KMS-11 (cell line): Measurements from ENCODE around the gene SLC17A9.

Experiments used
- H2AFZ ChIP-seq: fragments of 200-600 bp; sonication (generic); 2 replicates; pipeline ENCODE4 v1.6.1; 2016; ENCODE audit warnings: antibody characterized with exemption, mixed run types, low read depth
- H3K27ac ChIP-seq: fragments of 200-600 bp; sonication (generic); 2 replicates; pipeline ENCODE4 v1.6.1; 2016; ENCODE audit warnings: mild to moderate bottlenecking, mixed run types
- H3K27me3 ChIP-seq: fragments of 200-600 bp; sonication (generic); 2 replicates; pipeline ENCODE4 v1.6.1; 2017; ENCODE audit warnings: mild to moderate bottlenecking, low read depth, mixed run types, moderate library complexity; ENCODE audit not compliant: insufficient read depth
- H3K36me3 ChIP-seq: fragments of 200-600 bp; sonication (generic); 2 replicates; pipeline ENCODE4 v1.6.1; 2017; ENCODE audit warnings: mild to moderate bottlenecking, mixed run types; ENCODE audit not compliant: insufficient read depth
- H3K4me1 ChIP-seq: fragments of 200-600 bp; sonication (generic); 2 replicates; pipeline ENCODE4 v1.6.1; 2016; ENCODE audit warnings: mild to moderate bottlenecking, low read depth, mixed run types; ENCODE audit not compliant: poor library complexity, severe bottlenecking
- H3K4me2 ChIP-seq: fragments of 200-600 bp; sonication (generic); 2 replicates; pipeline ENCODE4 v1.7.0; 2016; ENCODE audit warnings: mild to moderate bottlenecking, mixed run types
- H3K4me3 ChIP-seq: fragments of 200-600 bp; sonication (generic); IDR thresholded peaks from 2 replicates; pipeline ENCODE4 v1.6.1; 2017; ENCODE audit warnings: low read depth, low read length, mixed read lengths; ENCODE audit not compliant: insufficient read depth
- H3K79me2 ChIP-seq: fragments of 200-600 bp; sonication (generic); 2 replicates; pipeline ENCODE4 v1.6.1; 2016; ENCODE audit warnings: low read depth, mixed run types; ENCODE audit not compliant: insufficient read depth
- H3K9ac ChIP-seq: fragments of 200-600 bp; sonication (generic); 2 replicates; pipeline ENCODE4 v1.6.1; 2016; ENCODE audit warnings: mild to moderate bottlenecking, mixed run types
- H4K20me1 ChIP-seq: fragments of 200-600 bp; sonication (generic); 2 replicates; pipeline ENCODE4 v1.6.1; 2016; ENCODE audit warnings: mild to moderate bottlenecking, mixed run types; ENCODE audit not compliant: insufficient read depth
- TF ChIP-seq, protein P1 (sequence below): fragments of 200-600 bp; sonication (generic); conservative IDR thresholded peaks from 2 replicates; pipeline ENCODE4 v1.6.1; 2017; ENCODE audit warnings: low read depth, mild to moderate bottlenecking, antibody characterized with exemption, low read length, moderate library complexity, mixed read lengths

The SLC17A9 gene

DNA sequence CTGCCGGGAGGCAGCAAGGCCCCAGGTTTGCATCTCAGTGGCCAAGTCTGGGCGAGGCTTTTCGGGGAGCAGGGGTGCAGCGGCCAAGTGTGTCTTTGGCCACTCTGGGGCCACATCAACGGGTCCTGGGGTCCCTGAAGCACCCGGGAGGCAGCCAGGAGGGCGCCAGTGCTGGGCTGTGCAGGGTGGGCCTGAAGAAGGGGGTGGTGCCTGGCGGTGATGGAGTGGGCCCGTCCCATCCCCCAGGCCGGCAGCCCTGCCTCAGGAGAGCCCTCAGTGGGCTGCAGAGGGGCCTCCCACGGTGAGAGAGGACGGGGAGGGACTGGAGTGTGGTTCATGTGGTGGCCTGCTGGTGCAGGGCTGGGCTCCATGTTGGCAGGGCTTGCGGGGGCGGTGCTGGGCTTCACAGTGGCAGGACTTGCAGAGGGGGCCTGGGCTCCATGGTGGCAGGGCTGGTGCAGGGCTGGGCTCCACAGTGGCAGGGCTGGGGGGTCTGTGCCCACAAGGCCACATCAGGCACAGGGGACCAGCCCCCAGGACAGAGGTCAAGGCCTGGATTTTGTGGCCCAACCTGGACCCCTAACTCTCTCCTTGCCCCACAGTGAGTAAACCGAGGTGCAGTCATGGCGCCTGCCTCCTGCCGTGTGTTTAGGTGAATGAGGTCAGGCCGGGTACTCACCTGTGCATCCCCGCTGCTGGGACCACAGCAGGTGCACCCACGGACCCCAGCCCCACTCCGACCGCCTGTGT lies 64.7 kb downstream of the SLC17A9 start:
- TF ChIP-seq, protein P1, sequence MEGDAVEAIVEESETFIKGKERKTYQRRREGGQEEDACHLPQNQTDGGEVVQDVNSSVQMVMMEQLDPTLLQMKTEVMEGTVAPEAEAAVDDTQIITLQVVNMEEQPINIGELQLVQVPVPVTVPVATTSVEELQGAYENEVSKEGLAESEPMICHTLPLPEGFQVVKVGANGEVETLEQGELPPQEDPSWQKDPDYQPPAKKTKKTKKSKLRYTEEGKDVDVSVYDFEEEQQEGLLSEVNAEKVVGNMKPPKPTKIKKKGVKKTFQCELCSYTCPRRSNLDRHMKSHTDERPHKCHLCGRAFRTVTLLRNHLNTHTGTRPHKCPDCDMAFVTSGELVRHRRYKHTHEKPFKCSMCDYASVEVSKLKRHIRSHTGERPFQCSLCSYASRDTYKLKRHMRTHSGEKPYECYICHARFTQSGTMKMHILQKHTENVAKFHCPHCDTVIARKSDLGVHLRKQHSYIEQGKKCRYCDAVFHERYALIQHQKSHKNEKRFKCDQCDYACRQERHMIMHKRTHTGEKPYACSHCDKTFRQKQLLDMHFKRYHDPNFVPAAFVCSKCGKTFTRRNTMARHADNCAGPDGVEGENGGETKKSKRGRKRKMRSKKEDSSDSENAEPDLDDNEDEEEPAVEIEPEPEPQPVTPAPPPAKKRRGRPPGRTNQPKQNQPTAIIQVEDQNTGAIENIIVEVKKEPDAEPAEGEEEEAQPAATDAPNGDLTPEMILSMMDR: no peak
- H4K20me1 ChIP-seq: no peaks in the 10 kb centered on the region
- H3K27ac ChIP-seq: no peak overlapping the region
- H3K4me1 ChIP-seq: no peaks in the 10 kb centered on the region
- H3K36me3 ChIP-seq: no peaks in the 10 kb centered on the region
- H3K27me3 ChIP-seq: peaks cover 98% of the 10 kb centered on the region
- no peak overlapping the region for H2AFZ ChIP-seq
- H3K4me3 ChIP-seq: no peak overlapping the region
- no peak overlapping the region for H3K9ac ChIP-seq
- H3K79me2 ChIP-seq: no peaks in the 10 kb centered on the region
- H3K4me2 ChIP-seq: no peak overlapping the region

DNA sequence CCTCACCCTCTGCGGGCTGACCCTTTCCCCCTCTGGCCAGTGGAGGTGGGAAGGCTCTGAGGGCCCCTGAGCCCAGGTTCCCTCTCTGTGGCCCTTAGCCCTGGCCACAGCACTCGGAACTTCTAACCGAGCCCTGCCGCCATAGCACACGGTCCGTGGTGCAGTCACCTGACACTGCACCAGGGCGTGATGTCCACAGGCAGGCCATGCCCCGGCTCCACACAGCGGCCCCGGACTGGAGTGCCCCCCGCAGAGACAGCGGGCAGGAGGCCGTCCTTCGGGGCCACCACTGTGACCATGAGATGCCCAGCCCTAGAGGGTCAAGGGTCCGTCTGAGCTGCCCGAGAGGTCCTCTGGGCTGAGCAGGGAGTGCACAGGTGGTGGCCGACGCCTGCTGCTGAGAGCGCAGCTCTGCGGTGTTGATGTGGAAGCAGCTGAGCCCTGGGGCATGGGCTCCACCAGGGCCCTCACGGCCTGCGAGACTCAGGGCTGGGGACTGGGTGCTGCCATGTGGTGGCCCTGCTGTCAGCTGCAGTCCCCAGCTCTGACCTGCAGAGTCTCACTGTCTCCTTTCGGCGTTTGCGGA lies 65.4 kb downstream of the SLC17A9 start:
- H3K79me2 ChIP-seq: no peaks in the 10 kb centered on the region
- H2AFZ ChIP-seq: no peak overlapping the region
- H3K27ac ChIP-seq: no peak overlapping the region
- H3K27me3 ChIP-seq: peaks cover 98% of the 10 kb centered on the region
- TF ChIP-seq, protein P1: no peak
- H3K4me1 ChIP-seq: no peaks in the 10 kb centered on the region
- no peak overlapping the region for H3K9ac ChIP-seq
- H3K36me3 ChIP-seq: no peaks in the 10 kb centered on the region
- H3K4me2 ChIP-seq: no peak overlapping the region
- H4K20me1 ChIP-seq: no peaks in the 10 kb centered on the region
- no peak overlapping the region for H3K4me3 ChIP-seq
